ENCODE data around the gene TMPRSS11B.
"Not testable (repeated sequence)": the region's sequence is repeated elsewhere in the genome, so short reads cannot be mapped to it uniquely, and the experiment has no call there.

TMPRSS11B gene

GRCh38 chr4:68218044-68218443 lies 27.4 kb downstream of the TMPRSS11B start:
- DNase-seq (ENCODE audit: low spot score) = no peak

GRCh38 chr4:68216501-68216900 lies 29.0 kb downstream of the TMPRSS11B start:
- DNase-seq (ENCODE audit: low spot score) = no peak

GRCh38 chr4:68209003-68209402 lies 36.5 kb downstream of the TMPRSS11B start:
- DNase-seq (ENCODE audit: low spot score) = no peak

GRCh38 chr4:68194305-68194704 lies 51.2 kb downstream of the TMPRSS11B start:
- DNase-seq (ENCODE audit: low spot score) = not testable (repeated sequence)

- DNase-seq (ENCODE audit: low spot score) = no peak
Observed at GRCh38 chr4:68193194-68193593, 52.3 kb downstream of the TMPRSS11B start.

GRCh38 chr4:68187145-68187544 lies 58.3 kb downstream of the TMPRSS11B start:
- no peak for DNase-seq (ENCODE audit: low spot score)

- DNase-seq (ENCODE audit: low spot score) = no peak
Observed at GRCh38 chr4:68184923-68185322, 60.6 kb downstream of the TMPRSS11B start.

GRCh38 chr4:68183417-68183816 lies 62.1 kb downstream of the TMPRSS11B start:
- DNase-seq (ENCODE audit: low spot score) = no peak

- DNase-seq (ENCODE audit: low spot score) = no peak
Observed at GRCh38 chr4:68182382-68182820, 63.1 kb downstream of the TMPRSS11B start.

GRCh38 chr4:68180849-68181526 lies 64.5 kb downstream of the TMPRSS11B start:
- DNase-seq (ENCODE audit: low spot score) = no peak

GRCh38 chr4:68176904-68177303 lies 68.6 kb downstream of the TMPRSS11B start:
- no peak for DNase-seq (ENCODE audit: low spot score)
